H1 (cell line): ENCODE data around the gene APAF1. TPM values are rescaled to one million over a fixed set of nuclear protein-coding genes. Genes with fewer than 3 reads are reported as not detected.

Experiments used
- CTCF ChIA-PET: fragments of 300-600 bp; sonication (Branson Sonifier 250); formaldehyde crosslinking; loops from one replicate; lab custom pipeline; 2021; ENCODE audit not compliant: partially characterized antibody; lab: Charles Lee
- POLR2A ChIA-PET: fragments of 300-600 bp; sonication (Branson Sonifier 250); formaldehyde crosslinking; loops from one replicate; lab custom pipeline; 2021; ENCODE audit warnings: inconsistent platforms; ENCODE audit not compliant: partially characterized antibody; lab: Charles Lee
- DNase-seq, 2 experiments: peaks; one replicate each; pipeline versions ENCODE4 v3.0.0 to v3.0.0-alpha.2; 2010 to 2022; ENCODE audit warnings: low spot score in 2 of 2, low read depth in 1 of 2, mixed read lengths in 1 of 2
- FAIRE-seq: peaks from 2 replicates; lab custom pipeline; 2011; peaks lifted over from hg19 to GRCh38; lab: Jason Lieb, UNC
- H2AFZ ChIP-seq: 2 replicates; pipeline ENCODE4 v1.8.1; 2012; ENCODE audit warnings: low read length, inconsistent platforms
- H2AK5ac ChIP-seq: 2 replicates; pipeline ENCODE4 v1.6.1; 2013; ENCODE audit warnings: low read depth, low read length
- H2BK120ac ChIP-seq: replicated peaks from 2 replicates; pipeline ENCODE3; 2013; ENCODE audit warnings: low read depth, low read length, inconsistent platforms
- H2BK12ac ChIP-seq: 2 replicates; pipeline ENCODE4 v1.6.1; 2013; ENCODE audit warnings: low read depth, low read length
- H2BK15ac ChIP-seq: 2 replicates; pipeline ENCODE4 v1.6.1; 2013; ENCODE audit warnings: low read length
- H2BK20ac ChIP-seq: 2 replicates; pipeline ENCODE4 v1.6.1; 2013; ENCODE audit warnings: low read length
- H2BK5ac ChIP-seq: 2 replicates; pipeline ENCODE4 v1.6.1; 2013; ENCODE audit warnings: low read depth, low read length
- H3K14ac ChIP-seq: 2 replicates; pipeline ENCODE4 v1.6.1; 2013; ENCODE audit warnings: inconsistent platforms; ENCODE audit not compliant: insufficient read length
- H3K18ac ChIP-seq: 2 replicates; pipeline ENCODE4 v1.6.1; 2013; ENCODE audit warnings: low read length; ENCODE audit errors: extremely low read depth
- H3K23ac ChIP-seq: 2 replicates; pipeline ENCODE4 v1.6.1; 2013; ENCODE audit warnings: inconsistent platforms; ENCODE audit not compliant: insufficient read length
- H3K23me2 ChIP-seq: 2 replicates; pipeline ENCODE4 v1.6.1; 2013; ENCODE audit warnings: low read depth, low read length
- H3K27ac ChIP-seq: 2 replicates; pipeline ENCODE4 v1.6.1; 2011; ENCODE audit warnings: low read depth, low read length, inconsistent platforms
- H3K27me3 ChIP-seq, 4 experiments: replicated peaks in 1 of 4; 1 replicate in 1 of 4; 2 replicates in 3 of 4; pipeline versions ENCODE4 v1.6.1 to v1.8.1; 2011 to 2013; ENCODE audit warnings: low read length in 3 of 4, mild to moderate bottlenecking in 3 of 4, inconsistent platforms in 2 of 4, mixed read lengths in 2 of 4, moderate library complexity in 1 of 4; ENCODE audit not compliant: control insufficient read depth in 3 of 4, insufficient read depth in 3 of 4; ENCODE audit errors: extremely low read depth in 1 of 4
- H3K36me3 ChIP-seq, 4 experiments: 2 replicates each; pipeline versions ENCODE4 v1.6.1 to v1.8.1; 2011 to 2013; ENCODE audit warnings: mild to moderate bottlenecking in 4 of 4, low read length in 3 of 4, moderate library complexity in 2 of 4, control low read depth in 1 of 4, inconsistent platforms in 1 of 4; ENCODE audit not compliant: insufficient read depth in 4 of 4, control insufficient read depth in 2 of 4
- H3K4ac ChIP-seq: replicated peaks from 2 replicates; pipeline ENCODE3; 2013; ENCODE audit warnings: low read length, low read depth, mixed read lengths, inconsistent platforms; ENCODE audit not compliant: insufficient read length
- H3K4me1 ChIP-seq, 4 experiments: replicated peaks in 1 of 4; 1 replicate in 1 of 4; 2 replicates in 3 of 4; pipeline versions ENCODE4 v1.6.1 to v1.8.1; 2011 to 2013; ENCODE audit warnings: low read length in 3 of 4, inconsistent platforms in 2 of 4, mixed read lengths in 1 of 4; ENCODE audit not compliant: insufficient read depth in 4 of 4, control insufficient read depth in 3 of 4
- H3K4me2 ChIP-seq, 2 experiments: 2 replicates each; pipeline versions ENCODE4 v1.6.1 to v1.8.1; 2011 to 2013; ENCODE audit warnings: low read depth in 2 of 2, low read length in 2 of 2, control low read depth in 1 of 2, inconsistent platforms in 1 of 2, mild to moderate bottlenecking in 1 of 2; ENCODE audit not compliant: insufficient read depth in 1 of 2
- H3K4me3 ChIP-seq, 4 experiments: fragments of 200-600, 300-600 bp in 1 of 4; sonication (generic), shearing (Covaris generic), sonication (Bioruptor Twin) in 1 of 4; 2 replicates each; pipeline versions ENCODE4 v1.5.1 to v1.8.1; 2011 to 2016; ENCODE audit warnings: low read length in 4 of 4, low read depth in 3 of 4, control low read depth in 2 of 4, inconsistent platforms in 2 of 4, mild to moderate bottlenecking in 2 of 4, mixed read lengths in 1 of 4, moderate library complexity in 1 of 4; ENCODE audit not compliant: insufficient read depth in 2 of 4; ENCODE audit errors: extremely low read depth in 1 of 4
- H3K56ac ChIP-seq: replicated peaks from 2 replicates; pipeline ENCODE3; 2013; ENCODE audit warnings: low read depth, mild to moderate bottlenecking, mixed read lengths, low read length, inconsistent platforms; ENCODE audit not compliant: insufficient read length
- H3K79me1 ChIP-seq: 2 replicates; pipeline ENCODE4 v1.6.1; 2013; ENCODE audit warnings: low read depth, low read length, control low read depth
- H3K79me2 ChIP-seq, 2 experiments: 2 replicates each; pipeline versions ENCODE4 v1.6.1 to v1.8.1; 2012 to 2013; ENCODE audit warnings: low read length in 2 of 2, mild to moderate bottlenecking in 2 of 2, inconsistent platforms in 1 of 2; ENCODE audit not compliant: insufficient read depth in 2 of 2, control insufficient read depth in 1 of 2
- H3K9ac ChIP-seq, 4 experiments: replicated peaks in 1 of 4; 1 replicate in 1 of 4; 2 replicates in 3 of 4; pipeline versions ENCODE4 v1.6.1 to v1.8.1; 2011 to 2013; ENCODE audit warnings: low read depth in 3 of 4, low read length in 3 of 4, control low read depth in 2 of 4, mild to moderate bottlenecking in 2 of 4, moderate library complexity in 2 of 4, inconsistent platforms in 1 of 4; ENCODE audit errors: extremely low read depth in 1 of 4
- H3K9me3 ChIP-seq, 2 experiments: 2 replicates each; pipeline versions ENCODE4 v1.6.1 to v1.8.1; 2012 to 2013; ENCODE audit warnings: mild to moderate bottlenecking in 2 of 2, moderate library complexity in 2 of 2, control low read depth in 1 of 2, inconsistent platforms in 1 of 2, low read depth in 1 of 2, low read length in 1 of 2, mixed read lengths in 1 of 2; ENCODE audit not compliant: insufficient read depth in 2 of 2
- H4K20me1 ChIP-seq, 2 experiments: replicated peaks in 1 of 2; 2 replicates each; pipeline versions ENCODE3 to v1.8.1; 2011 to 2013; ENCODE audit warnings: inconsistent platforms in 2 of 2, low read length in 2 of 2, mild to moderate bottlenecking in 1 of 2; ENCODE audit not compliant: insufficient read depth in 2 of 2, control insufficient read depth in 1 of 2
- H4K5ac ChIP-seq: 2 replicates; pipeline ENCODE4 v1.6.1; 2013; ENCODE audit warnings: low read length, low read depth, mixed read lengths, inconsistent platforms; ENCODE audit not compliant: insufficient read length
- H4K8ac ChIP-seq: 2 replicates; pipeline ENCODE4 v1.8.0; 2013; ENCODE audit warnings: mild to moderate bottlenecking, moderate library complexity, low read length, inconsistent platforms; ENCODE audit not compliant: insufficient read depth; ENCODE audit errors: extremely low read depth
- H4K91ac ChIP-seq: replicated peaks from 2 replicates; pipeline ENCODE3; 2013; ENCODE audit warnings: low read length, mixed read lengths, inconsistent platforms; ENCODE audit not compliant: insufficient read length
- ASH2L ChIP-seq: fragments of 200-600, 300-600 bp; sonication (generic); IDR thresholded peaks from one replicate; pipeline ENCODE4 v1.7.1; 2017; ENCODE audit warnings: low read length
- BCL11A ChIP-seq, 2 experiments: IDR thresholded peaks; one replicate each; pipeline ENCODE4 v1.6.1; 2011; ENCODE audit warnings: low read depth in 2 of 2, low read length in 2 of 2, mild to moderate bottlenecking in 2 of 2
- E2F6 ChIP-seq: IDR thresholded peaks from 2 replicates; pipeline ENCODE4 v1.6.1; 2012; ENCODE audit warnings: inconsistent platforms
- EP300 ChIP-seq, 2 experiments: IDR thresholded peaks; 1 replicate in 1 of 2; 2 replicates in 1 of 2; pipeline ENCODE4 v1.6.1; 2011 to 2012; ENCODE audit warnings: low read depth in 2 of 2, low read length in 2 of 2, mild to moderate bottlenecking in 2 of 2, borderline replicate concordance in 1 of 2, inconsistent platforms in 1 of 2, moderate library complexity in 1 of 2
- TAF7 ChIP-seq: optimal IDR thresholded peaks from 2 replicates; pipeline ENCODE3; 2011; ENCODE audit warnings: low read depth, mild to moderate bottlenecking, inconsistent platforms, low read length, moderate library complexity, borderline replicate concordance
- YY1 ChIP-seq: IDR thresholded peaks from 2 replicates; pipeline ENCODE4 v1.6.1; 2011; ENCODE audit warnings: low read depth, mild to moderate bottlenecking, low read length
- WGBS, 2 experiments: shearing (Covaris generic) in 1 of 2; methylation state at CpG; one replicate each; pipeline versions ENCODE4 v1.1.6 to v1.1.7; 2013 to 2015; ENCODE audit warnings: low lambda C conversion rate in 2 of 2, mixed read lengths in 2 of 2, inconsistent platforms in 1 of 2, low coverage in 1 of 2, missing lambda C conversion rate in 1 of 2; ENCODE audit not compliant: insufficient replicate concordance in 2 of 2, insufficient coverage in 1 of 2, insufficient read length in 1 of 2; ENCODE audit errors: extremely low coverage in 1 of 2, missing lambda C conversion rate in 1 of 2; 5-methylcytosine and 5-hydroxymethylcytosine counted together
- polyA plus RNA-seq, 7 experiments: library from polyadenylated mRNA; depleted of rRNA in 3 of 7; stranded (reverse) in 5 of 7; unstranded in 2 of 7; fragments of >200 nt in 5 of 7; fragments of 200-250 nt in 2 of 7; gene quantifications; 1 replicate in 5 of 7; 2 replicates in 1 of 7; 4 replicates in 1 of 7; pipeline versions ENCODE4 v1.2.1 to v1.2.3, GENCODE V29; 2011 to 2013; ENCODE audit warnings: missing spikeins in 2 of 7, mixed read lengths in 2 of 7
- total RNA-seq: library from RNA; stranded (reverse); fragmentation: NEBNext Ultra II Directional; extraction: Animal tissue kit (Norgen Biotek cat#: 25700); gene quantifications from 2 replicates; pipeline ENCODE4 v1.2.1, GENCODE V29; 2021

Gene APAF1
- total and polyA plus RNA-seq, 2 of the 8 experiments (the other 6 are each of a cell fraction or from before 2014, with no cell fraction given): 4.7 to 22.6 TPM

- no peak overlapping the region for H4K8ac ChIP-seq
- no peak overlapping the region for H4K5ac ChIP-seq
- no peak overlapping the region for H2BK20ac ChIP-seq
- no peak overlapping the region for H2AFZ ChIP-seq
- no peak overlapping the region for H2AK5ac ChIP-seq
- H2BK12ac ChIP-seq: no peak overlapping the region
- no peak overlapping the region for H3K18ac ChIP-seq
- ChIA-PET CTCF (interaction anchor here (0.6 to 4.4 kb wide), 6 partner anchors 11 to 996 kb away, joined by 3 to 25 read pairs (median 3); no protein-coding TSS in a partner anchor), POLR2A (no interaction called here)
- no peak for FAIRE-seq
- no peak overlapping the region for H3K4ac ChIP-seq
- H3K79me2 ChIP-seq: no peaks in the 10 kb centered on the region
- no peak overlapping the region for H2BK120ac ChIP-seq
- H4K91ac ChIP-seq: no peak overlapping the region
- no peak overlapping the region for H3K23ac ChIP-seq
- H3K9ac ChIP-seq: no peak overlapping the region
- no peak overlapping the region for H3K27ac ChIP-seq
- H3K56ac ChIP-seq: no peak overlapping the region
- H3K79me1 ChIP-seq: no peaks in the 10 kb centered on the region
- DNase-seq: no peak
- no peaks in the 10 kb centered on the region for H3K9me3 ChIP-seq
- 90% methylated on average over 5 of the region's 5 CpGs; no CpG with 5 or more reads in 1 of the 2 experiments for WGBS, 2 experiments
- no peaks in the 10 kb centered on the region for H3K23me2 ChIP-seq
- H3K4me3 ChIP-seq: no peak overlapping the region
- H2BK5ac ChIP-seq: no peak overlapping the region
- peak overlapping the region; percentile 56 for H3K14ac ChIP-seq
- H3K36me3 ChIP-seq: no peaks in the 10 kb centered on the region
- no peaks in the 10 kb centered on the region for H3K27me3 ChIP-seq
- no peaks in the 10 kb centered on the region for H4K20me1 ChIP-seq
- H3K4me2 ChIP-seq: no peak overlapping the region
- no peaks in the 10 kb centered on the region; a peak in 1 of 7 replicates for H3K4me1 ChIP-seq
- H2BK15ac ChIP-seq: no peak overlapping the region
- no peak for TF ChIP-seq BCL11A (IDR thresholded peaks at IDR 0.05; ENCODE audit: low read depth in 2 of 2, low read length in 2 of 2)
- no peak for TF ChIP-seq YY1
- TF ChIP-seq E2F6: no peak
- no peak for TF ChIP-seq EP300 (IDR thresholded peaks at IDR 0.05; ENCODE audit: borderline replicate concordance in 1 of 2, low read depth in 2 of 2, low read length in 2 of 2)
- no peak for TF ChIP-seq ASH2L
- TF ChIP-seq TAF7: no peak
Measured at GRCh38 chr12:98754095-98754494, 109.0 kb downstream of the APAF1 start.
